ENCODE data around the gene CLINT1. TPM values are rescaled to one million over a fixed set of nuclear protein-coding genes. Genes with fewer than 3 reads are reported as not detected.

The CLINT1 gene
- total and polyA plus RNA-seq, 3 donors from 2014 or later: 45.4 to 93.7 (median 84.9) TPM

- Histone ChIP-seq H3K4me3 (no peak overlapping the region), H3K9me3 (no peaks in the 10 kb centered on the region), H3K4me1 (no peaks in the 10 kb centered on the region), H3K27ac (no peak overlapping the region), H3K36me3 (ENCODE audit: low read depth, missing control alignments) (no peaks in the 10 kb centered on the region), H3K27me3 (no peaks in the 10 kb centered on the region)
- TF ChIP-seq POLR2A (IDR thresholded peaks at IDR 0.05): no peak
- TF ChIP-seq CTCF (IDR thresholded peaks at IDR 0.05): no peak
- intact Hi-C loops (cut with DNase I; ENCODE audit: low total_unique reads): no loop called here
- DNase-seq: no peak
- 70 to 72% methylated on average over 4 of the region's 4 CpGs for WGBS, 2 donors
Observed at GRCh38 chr5:157864067-157864466, 5.1 kb upstream of the CLINT1 start.

- Histone ChIP-seq H3K4me3 (no peak overlapping the region), H3K27me3 (no peaks in the 10 kb centered on the region), H3K4me1 (peaks cover 6% of the 10 kb centered on the region), H3K27ac (no peak overlapping the region), H3K9me3 (no peaks in the 10 kb centered on the region), H3K36me3 (ENCODE audit: low read depth, missing control alignments) (no peaks in the 10 kb centered on the region)
- intact Hi-C loops (cut with DNase I; ENCODE audit: low total_unique reads): no loop called here
- DNase-seq: no peak
- no peak for TF ChIP-seq CTCF (IDR thresholded peaks at IDR 0.05)
- TF ChIP-seq POLR2A (IDR thresholded peaks at IDR 0.05): no peak
- 84 to 90% methylated on average over 5 to 6 of the region's 6 CpGs for WGBS, 2 donors
Observed at GRCh38 chr5:157862183-157862851, 3.4 kb upstream of the CLINT1 start.

- no peak for DNase-seq
- intact Hi-C loops (cut with DNase I; ENCODE audit: low total_unique reads): no loop called here
- 65 to 84% methylated on average over 8 of the region's 8 CpGs for WGBS, 2 donors
Observed at GRCh38 chr5:157860898-157861890, 2.2 kb upstream of the CLINT1 start.

GRCh38 chr5:157859227-157859575, 256 bp upstream of the CLINT1 start:
- Histone ChIP-seq H3K27me3 (no peaks in the 10 kb centered on the region), H3K9me3 (no peaks in the 10 kb centered on the region), H3K27ac (peak overlapping the region; percentile 86 to 87), H3K4me1 (peaks cover 12% of the 10 kb centered on the region), H3K4me3 (peak overlapping the region; percentile 94 to 96), H3K36me3 (ENCODE audit: low read depth, missing control alignments) (no peaks in the 10 kb centered on the region)
- TF ChIP-seq POLR2A (IDR thresholded peaks at IDR 0.05): no peak
- TF ChIP-seq CTCF (IDR thresholded peaks at IDR 0.05): no peak
- intact Hi-C loops (cut with DNase I; ENCODE audit: low total_unique reads): no loop called here
- no peak for DNase-seq
- 26 to 30% methylated on average over 7 to 10 of the region's 10 CpGs for WGBS, 2 donors

More at GRCh38 chr5:157860898-157861890, 2.2 kb upstream of the CLINT1 start:
- H3K4me3 ChIP-seq: no peak overlapping the region
- TF ChIP-seq CTCF (IDR thresholded peaks at IDR 0.05) (no peak), POLR2A (IDR thresholded peaks at IDR 0.05) (no peak)
- no peaks in the 10 kb centered on the region for H3K9me3 ChIP-seq
- H3K27me3 ChIP-seq: no peaks in the 10 kb centered on the region
- peaks cover 12% of the 10 kb centered on the region for H3K4me1 ChIP-seq
- no peaks in the 10 kb centered on the region for H3K36me3 ChIP-seq (ENCODE audit: low read depth, missing control alignments)
- H3K27ac ChIP-seq: no peak overlapping the region
